Panc1 (cell line): Measurements from ENCODE around the gene FAF1. TPM values are rescaled to one million over a fixed set of nuclear protein-coding genes. Genes with fewer than 3 reads are reported as not detected.

Source experiments
- ATAC-seq: fragments of 200-7000 bp; cut with Tn5 transposase; 2 replicates; pipeline ENCODE4 v1.9.1; 2020; ENCODE audit warnings: mild to moderate bottlenecking, moderate library complexity
- BruUV-seq: library from RNA; stranded (reverse); fragments of 400-500 nt; replicated peaks from 2 replicates; lab custom pipeline; 2021; lab: Mats Ljungman, UMichigan
- CTCF ChIA-PET: fragments of 300-600 bp; sonication (Branson Sonifier 250); formaldehyde crosslinking; loops from one replicate; lab custom pipeline; 2022; ENCODE audit warnings: antibody characterized with exemption; lab: Charles Lee
- POLR2A ChIA-PET: fragments of 300-600 bp; sonication (Branson Sonifier 250); formaldehyde crosslinking; loops from one replicate; lab custom pipeline; 2022; ENCODE audit warnings: antibody characterized with exemption; lab: Charles Lee
- DNase-seq: peaks from one replicate; pipeline ENCODE4 v3.0.0-alpha.2; 2010; ENCODE audit warnings: low read depth, low spot score
- H3K27ac ChIP-seq: 2 replicates; pipeline ENCODE4 v1.5.1; 2011; ENCODE audit warnings: mild to moderate bottlenecking, low read length, inconsistent platforms
- H3K27me3 ChIP-seq: fragments of 200-500 bp; sonication (Bioruptor generic); 2 replicates; pipeline ENCODE4 v1.6.0; 2014; ENCODE audit warnings: low read length, inconsistent platforms; ENCODE audit not compliant: control insufficient read depth, insufficient read depth
- H3K36me3 ChIP-seq: fragments of 200-500 bp; sonication (Bioruptor generic); 2 replicates; pipeline ENCODE4 v1.5.1; 2014; ENCODE audit warnings: inconsistent platforms, mild to moderate bottlenecking, low read length, moderate library complexity; ENCODE audit not compliant: control insufficient read depth, insufficient read depth
- H3K4me1 ChIP-seq: 2 replicates; pipeline ENCODE4 v1.5.1; 2011; ENCODE audit warnings: inconsistent platforms, mild to moderate bottlenecking, low read length, moderate library complexity; ENCODE audit not compliant: control insufficient read depth, insufficient read depth
- H3K4me3 ChIP-seq, 2 experiments: 2 replicates each; pipeline ENCODE4 v1.5.1; 2011 to 2012; ENCODE audit warnings: low read depth in 2 of 2, low read length in 2 of 2, mild to moderate bottlenecking in 2 of 2, inconsistent platforms in 1 of 2, moderate library complexity in 1 of 2
- H3K9me3 ChIP-seq: fragments of 200-500 bp; sonication (Bioruptor generic); 2 replicates; pipeline ENCODE4 v1.5.1; 2014; ENCODE audit warnings: low read depth, mild to moderate bottlenecking, inconsistent platforms, low read length, moderate library complexity; ENCODE audit not compliant: control insufficient read depth, insufficient read depth
- CTCF ChIP-seq: fragments of 450-650 bp; IDR thresholded peaks from 2 replicates; pipeline ENCODE4 v1.5.1; 2017; ENCODE audit warnings: mild to moderate bottlenecking
- POLR2AphosphoS5 ChIP-seq: IDR thresholded peaks from 2 replicates; pipeline ENCODE4 v1.6.1; 2012; ENCODE audit warnings: mild to moderate bottlenecking, low read depth, low read length, moderate library complexity
- REST ChIP-seq, 2 experiments: IDR thresholded peaks; 2 replicates each; pipeline ENCODE4 v1.6.1; 2011 to 2012; ENCODE audit warnings: low read depth in 2 of 2, control low read depth in 1 of 2, low read length in 1 of 2, mild to moderate bottlenecking in 1 of 2, moderate library complexity in 1 of 2; ENCODE audit not compliant: insufficient read depth in 1 of 2
- SIN3A ChIP-seq: IDR thresholded peaks from 2 replicates; pipeline ENCODE4 v1.6.1; 2012; ENCODE audit warnings: low read depth, mild to moderate bottlenecking, low read length, moderate library complexity, borderline replicate concordance; ENCODE audit not compliant: insufficient read depth
- TCF7L2 ChIP-seq: IDR thresholded peaks from 2 replicates; pipeline ENCODE4 v1.6.1; 2011; ENCODE audit warnings: mild to moderate bottlenecking, low read depth, low read length, inconsistent platforms
- in situ Hi-C: cut with HindIII; loops from 2 replicates; pipeline ENCODE4 v1.10.0; 2016; ENCODE audit warnings: low sequenced_read_pairs, low pct_unique_long_range_greater_than_20kb
- intact Hi-C: fragments of 100-400 bp; cut with micrococcal nuclease; formaldehyde crosslinking; loops from one replicate; pipeline ENCODE4 v1.10.0; 2022; ENCODE audit not compliant: unreplicated experiment
- total RNA-seq: library from RNA; stranded (reverse); gene quantifications from one replicate; pipeline ENCODE4 v1.2.1, GENCODE V29; 2021; ENCODE audit not compliant: unreplicated experiment

The FAF1 gene
- total RNA-seq, 1 experiment from 2014 or later, result 101 TPM

GRCh38 chr1:50424045-50424883 is 535.8 kb downstream of the FAF1 start:
- no TSS peak for BruUV-seq
- ChIA-PET CTCF (interaction anchor here (0.7 kb wide), 1 partner anchor 754 kb away, joined by 6 read pairs; no protein-coding TSS in a partner anchor), POLR2A (no interaction called here)
- DNase-seq (no peak), ATAC-seq (no peak)
- intact Hi-C loops (no loop called here), in situ Hi-C loops (no loop called here)
- no peak for TF ChIP-seq SIN3A
- H3K9me3 ChIP-seq, result no peaks in the 10 kb centered on the region
- no peaks in the 10 kb centered on the region for H3K4me1 ChIP-seq
- no peaks in the 10 kb centered on the region for H3K36me3 ChIP-seq
- no peak overlapping the region for H3K4me3 ChIP-seq
- H3K27ac ChIP-seq, result no peak overlapping the region
- peaks cover 10% of the 10 kb centered on the region for H3K27me3 ChIP-seq

- intact Hi-C loops (no loop called here), in situ Hi-C loops (no loop called here)
- TF ChIP-seq SIN3A (no peak), REST (IDR thresholded peaks at IDR 0.05; ENCODE audit: insufficient read depth in 1 of 2, low read depth in 2 of 2, low read length in 1 of 2) (no peak), POLR2AphosphoS5 (no peak), TCF7L2 (no peak), CTCF (no peak)
- ATAC-seq (no peak), DNase-seq (no peak)
- POLR2A ChIA-PET, result no interaction called here
- H3K4me3 ChIP-seq, result no peak overlapping the region
- no TSS peak for BruUV-seq
- no peaks in the 10 kb centered on the region for H3K4me1 ChIP-seq
- no peak overlapping the region for H3K27ac ChIP-seq
- no peaks in the 10 kb centered on the region for H3K9me3 ChIP-seq
- CTCF ChIA-PET, result no interaction called here
- H3K27me3 ChIP-seq, result peaks cover 4% of the 10 kb centered on the region; the same call in 1 of the 2 replicates
- no peaks in the 10 kb centered on the region for H3K36me3 ChIP-seq
Measured at GRCh38 chr1:50423670-50424000, 536.4 kb downstream of the FAF1 start.
